Loucy (cell line): ENCODE measurements around the gene GPRC5C.

Source experiments
- CTCF ChIP-seq: fragments of 200-600 bp; sonication (generic); conservative IDR thresholded peaks from 2 replicates; pipeline ENCODE4 v1.5.1; 2014; ENCODE audit warnings: mild to moderate bottlenecking, antibody characterized with exemption, low read length
- EZH2phosphoT487 ChIP-seq: fragments of 200-600 bp; IDR thresholded peaks from 2 replicates; pipeline ENCODE4 v1.6.1; 2018; ENCODE audit warnings: antibody characterized with exemption, mild to moderate bottlenecking, moderate library complexity, borderline replicate concordance

- TF ChIP-seq CTCF: no peak
- no peak for TF ChIP-seq EZH2phosphoT487
These were observed 21.2 kb downstream of the GPRC5C start for GRCh38 chr17:74452841-74453661.
